RWPE1 (cell line): ENCODE results near the gene RAB28.
A peak's percentile ranks its signal among the peaks of the same experiment; 100 is the strongest.

ENCODE experiments used
- CTCF ChIA-PET: fragments of 350-600 bp; sonication (Branson Sonifier 250); formaldehyde crosslinking; extraction: SDS; loops from one replicate; lab custom pipeline; 2021; lab: Yijun Ruan, JAX
- POLR2A ChIA-PET: fragments of 400-600 bp; formaldehyde crosslinking; extraction: SDS; loops from one replicate; lab custom pipeline; 2020; ENCODE audit warnings: antibody characterized with exemption; ENCODE audit not compliant: low non-redundant PET; lab: Yijun Ruan, JAX
- DNase-seq: peaks from one replicate; pipeline ENCODE4 v3.0.0; 2012; ENCODE audit warnings: low spot score
- H3K27ac ChIP-seq: fragments of 450-650 bp; 2 replicates; pipeline ENCODE4 v1.5.1; 2017
- CTCF ChIP-seq: fragments of 450-650 bp; conservative IDR thresholded peaks from 2 replicates; pipeline ENCODE4 v1.5.1; 2017; ENCODE audit warnings: low read depth, mild to moderate bottlenecking

Gene RAB28

GRCh38 chr4:13331827-13332226 lies 152.3 kb downstream of the RAB28 start:
- TF ChIP-seq CTCF, result no peak
- DNase-seq, result no peak
- H3K27ac ChIP-seq, result no peak overlapping the region
- ChIA-PET POLR2A (no interaction called here), CTCF (no interaction called here)

GRCh38 chr4:13329963-13330362 lies 154.2 kb downstream of the RAB28 start:
- POLR2A ChIA-PET, result no interaction called here
- CTCF ChIA-PET, result no interaction called here
- no peak overlapping the region for H3K27ac ChIP-seq
- DNase-seq, result peak; percentile 4
- TF ChIP-seq CTCF, result no peak

GRCh38 chr4:13329340-13329850 lies 154.7 kb downstream of the RAB28 start:
- TF ChIP-seq CTCF, result no peak
- ChIA-PET POLR2A (no interaction called here), CTCF (no interaction called here)
- no peak overlapping the region for H3K27ac ChIP-seq
- DNase-seq, result no peak

GRCh38 chr4:13328591-13328990 lies 155.5 kb downstream of the RAB28 start:
- H3K27ac ChIP-seq, result no peak overlapping the region
- no peak for DNase-seq
- POLR2A ChIA-PET, result no interaction called here
- TF ChIP-seq CTCF, result no peak
- CTCF ChIA-PET, result no interaction called here

- TF ChIP-seq CTCF, result no peak
- H3K27ac ChIP-seq, result no peak overlapping the region
- no peak for DNase-seq
- ChIA-PET POLR2A (no interaction called here), CTCF (no interaction called here)
Observed at GRCh38 chr4:13327991-13328390, 156.1 kb downstream of the RAB28 start.

GRCh38 chr4:13325744-13326143 lies 158.4 kb downstream of the RAB28 start:
- TF ChIP-seq CTCF, result no peak
- DNase-seq, result no peak
- ChIA-PET CTCF (no interaction called here), POLR2A (no interaction called here)
- H3K27ac ChIP-seq, result no peak overlapping the region

- no peak for DNase-seq
- no peak overlapping the region for H3K27ac ChIP-seq
- ChIA-PET POLR2A (no interaction called here), CTCF (no interaction called here)
- TF ChIP-seq CTCF, result no peak
Observed at GRCh38 chr4:13323921-13324320, 160.2 kb downstream of the RAB28 start.
